Urinary bladder (tissue), 4 donors: Measurements from ENCODE around the gene TMEFF1. TPM values are rescaled to one million over a fixed set of nuclear protein-coding genes. Genes with fewer than 3 reads are reported as not detected.

ENCODE experiments used
- DNase-seq: peaks from one replicate; pipeline ENCODE4 v3.0.0-alpha.2; 2015; ENCODE audit errors: extremely low spot score
- H3K27ac ChIP-seq: one replicate; pipeline ENCODE4 v1.5.1; 2013; ENCODE audit warnings: low read depth, mild to moderate bottlenecking, moderate library complexity
- H3K36me3 ChIP-seq: one replicate; pipeline ENCODE4 v1.6.1; 2013; ENCODE audit warnings: mild to moderate bottlenecking, moderate library complexity; ENCODE audit not compliant: insufficient read depth
- H3K4me1 ChIP-seq: one replicate; pipeline ENCODE4 v1.6.1; 2013; ENCODE audit warnings: mild to moderate bottlenecking, moderate library complexity; ENCODE audit not compliant: insufficient read depth
- H3K4me3 ChIP-seq: one replicate; pipeline ENCODE4 v1.5.1; 2013; ENCODE audit warnings: low read depth, low read length
- WGBS: extraction: QIAGEN DNeasy Blood & Tissue Kit; methylation state at CpG from one replicate; pipeline ENCODE4 v1.1.7; 2013; 5-methylcytosine and 5-hydroxymethylcytosine counted together
- polyA plus RNA-seq: library from polyadenylated mRNA; stranded (reverse); fragments of 200-250 nt; gene quantifications from one replicate; pipeline ENCODE4 v1.2.3, GENCODE V29; 2013
- total RNA-seq: library from RNA; depleted of rRNA; stranded (reverse); fragments of >200 nt; gene quantifications from one replicate; pipeline ENCODE4 v1.2.3, GENCODE V29; 2014
- donor health status: healthy with polysubstance abuse.
- donor health status: healthy.

TMEFF1 gene
- 2.0 TPM for total RNA-seq
- 0.24 TPM for polyA plus RNA-seq

GRCh38 chr9:100472788-100473275 is at the start of gene TMEFF1:
Gene TMEFF1 (plus strand): TSS chr9:100473149. CDS start chr9:100473545, 396 bp downstream.
- H3K27ac ChIP-seq: no peak within 1 kb of the TSS
- peaks cover 3% of the 10 kb centered on the region for H3K4me1 ChIP-seq
- DNase-seq: no peak
- no peaks in the 10 kb centered on the region for H3K36me3 ChIP-seq
- WGBS: 2% methylated on average over 54 of the region's 54 CpGs
- peak within 1 kb of the TSS; percentile 86 for H3K4me3 ChIP-seq

- peaks cover 2% of the 10 kb centered on the region for H3K4me1 ChIP-seq
- no peaks in the 10 kb centered on the region for H3K36me3 ChIP-seq
- H3K4me3 ChIP-seq: no peak overlapping the region
- no peak overlapping the region for H3K27ac ChIP-seq
- WGBS: 27% methylated on average over 1 of the region's 1 CpG
- no peak for DNase-seq
These were observed 47.2 kb upstream of the TMEFF1 start for GRCh38 chr9:100425758-100426157.

GRCh38 chr9:100426189-100426529 is 46.8 kb upstream of the TMEFF1 start:
- DNase-seq: no peak
- Histone ChIP-seq H3K27ac (peak overlapping the region; percentile 28), H3K4me3 (peak overlapping the region; percentile 98), H3K36me3 (no peaks in the 10 kb centered on the region), H3K4me1 (peaks cover 2% of the 10 kb centered on the region)
- WGBS: 24% methylated on average over 7 of the region's 7 CpGs

GRCh38 chr9:100426530-100427365 is 46.2 kb upstream of the TMEFF1 start, which contains the start of gene MSANTD3:
Gene MSANTD3 (plus strand): TSS chr9:100427143. CDS start chr9:100441939, 14,796 bp downstream.
- Histone ChIP-seq H3K4me3 (peak within 1 kb of the TSS; percentile 98), H3K36me3 (no peaks in the 10 kb centered on the region), H3K4me1 (peaks cover 2% of the 10 kb centered on the region), H3K27ac (peak within 1 kb of the TSS; percentile 79)
- under 1% methylated on average over 77 of the region's 80 CpGs for WGBS
- DNase-seq: peak; percentile 43

- 4% methylated on average over 60 of the region's 65 CpGs for WGBS
- no peak for DNase-seq
- H3K27ac ChIP-seq: peak overlapping the region; percentile 79
- no peaks in the 10 kb centered on the region for H3K36me3 ChIP-seq
- H3K4me1 ChIP-seq: peaks cover 2% of the 10 kb centered on the region
- peak overlapping the region; percentile 98 for H3K4me3 ChIP-seq
These were observed 45.3 kb upstream of the TMEFF1 start for GRCh38 chr9:100427366-100428263.

- DNase-seq: no peak
- WGBS: 45% methylated on average over 9 of the region's 9 CpGs
- Histone ChIP-seq H3K4me3 (no peak overlapping the region), H3K27ac (no peak overlapping the region), H3K36me3 (no peaks in the 10 kb centered on the region), H3K4me1 (peaks cover 2% of the 10 kb centered on the region)
These were observed 43.9 kb upstream of the TMEFF1 start for GRCh38 chr9:100428871-100429654.

- H3K4me1 ChIP-seq: peaks cover 2% of the 10 kb centered on the region
- H3K4me3 ChIP-seq: no peak overlapping the region
- 88% methylated on average over 5 of the region's 5 CpGs for WGBS
- DNase-seq: no peak
- H3K27ac ChIP-seq: no peak overlapping the region
- H3K36me3 ChIP-seq: no peaks in the 10 kb centered on the region
These were observed 42.5 kb upstream of the TMEFF1 start for GRCh38 chr9:100430286-100430940.

- H3K27ac ChIP-seq: no peak overlapping the region
- 93% methylated on average over 5 of the region's 5 CpGs for WGBS
- DNase-seq: no peak
- H3K36me3 ChIP-seq: no peaks in the 10 kb centered on the region
- H3K4me1 ChIP-seq: peaks cover 2% of the 10 kb centered on the region
- H3K4me3 ChIP-seq: no peak overlapping the region
These were observed 41.1 kb upstream of the TMEFF1 start for GRCh38 chr9:100431886-100432285.

GRCh38 chr9:100432736-100433135 is 40.2 kb upstream of the TMEFF1 start:
- peaks cover 2% of the 10 kb centered on the region for H3K4me1 ChIP-seq
- 97% methylated on average over 3 of the region's 3 CpGs for WGBS
- no peak for DNase-seq
- no peak overlapping the region for H3K4me3 ChIP-seq
- no peak overlapping the region for H3K27ac ChIP-seq
- H3K36me3 ChIP-seq: no peaks in the 10 kb centered on the region

GRCh38 chr9:100436571-100436970 is 36.4 kb upstream of the TMEFF1 start:
- 87% methylated on average over 7 of the region's 7 CpGs for WGBS
- no peak overlapping the region for H3K4me3 ChIP-seq
- no peak for DNase-seq

GRCh38 chr9:100437860-100438805 is 34.8 kb upstream of the TMEFF1 start:
- DNase-seq: no peak
- Histone ChIP-seq H3K27ac (no peak overlapping the region), H3K4me1 (no peaks in the 10 kb centered on the region), H3K36me3 (no peaks in the 10 kb centered on the region), H3K4me3 (no peak overlapping the region)
- 79% methylated on average over 1 of the region's 1 CpG for WGBS

More at GRCh38 chr9:100436571-100436970, 36.4 kb upstream of the TMEFF1 start:
- Histone ChIP-seq H3K36me3 (no peaks in the 10 kb centered on the region), H3K4me1 (no peaks in the 10 kb centered on the region), H3K27ac (no peak overlapping the region)

- Histone ChIP-seq H3K4me3 (no peak overlapping the region), H3K4me1 (no peaks in the 10 kb centered on the region), H3K36me3 (no peaks in the 10 kb centered on the region), H3K27ac (no peak overlapping the region)
- 92% methylated on average over 3 of the region's 3 CpGs for WGBS
- no peak for DNase-seq
These were observed 32.9 kb upstream of the TMEFF1 start for GRCh38 chr9:100440071-100440470.
